Measurements from ENCODE around the gene EHF.

Gene EHF

DNA sequence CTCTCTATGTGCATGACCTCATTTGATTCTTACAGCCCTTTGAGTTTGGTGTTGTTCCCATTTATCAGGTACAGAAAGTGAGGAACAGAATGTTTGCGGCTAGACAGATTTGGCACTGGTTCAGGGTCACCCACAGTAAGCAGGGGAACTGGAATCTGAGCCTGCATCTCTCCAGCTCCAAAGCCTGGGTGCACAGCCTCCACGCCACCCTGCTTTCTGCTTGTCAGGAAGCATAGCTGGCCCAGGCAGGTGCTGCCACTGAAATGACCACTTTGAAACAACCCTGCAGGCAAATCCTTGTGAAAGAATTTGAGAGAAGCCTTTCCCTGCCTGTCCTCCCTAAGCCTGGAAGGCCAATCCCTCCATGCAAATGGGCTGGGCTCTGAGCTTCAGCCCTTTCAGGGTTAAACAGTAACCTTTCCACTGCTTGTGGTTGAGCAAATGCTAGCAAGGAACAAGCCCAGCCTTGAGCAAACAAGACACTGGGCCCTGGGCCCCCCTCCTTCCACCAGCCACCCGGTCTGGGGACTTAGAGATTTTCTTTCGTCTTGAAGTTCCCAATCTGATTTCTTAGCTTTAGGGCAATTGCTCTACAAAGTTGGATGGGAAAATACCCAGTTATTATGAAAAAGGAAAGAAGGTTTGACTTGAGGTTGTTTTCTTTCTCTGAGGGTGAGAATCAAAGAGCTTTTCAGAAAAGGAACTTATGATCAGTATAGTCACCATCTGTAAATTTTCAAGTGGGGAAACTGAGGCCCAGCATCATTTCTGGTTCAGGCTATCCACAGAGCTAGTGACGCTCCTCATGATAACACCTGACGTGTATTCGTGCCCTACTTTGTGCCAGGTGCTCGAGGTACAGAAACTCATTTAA lies 19.4 kb downstream of the EHF start:
- no peaks in the 10 kb centered on the region for H3K9me3 ChIP-seq (ENCODE audit: insufficient read depth, low read depth, low read length)
- no peak overlapping the region for H3K9ac ChIP-seq (ENCODE audit: low read depth, low read length)
- no peaks in the 10 kb centered on the region for H3K27me3 ChIP-seq (ENCODE audit: insufficient read depth, low read length)
- no peaks in the 10 kb centered on the region for H3K36me3 ChIP-seq (ENCODE audit: insufficient read depth, low read depth, low read length)
- no peak overlapping the region for H3K27ac ChIP-seq (ENCODE audit: low read length)
- H3K4me3 ChIP-seq (ENCODE audit: low read length): no peak overlapping the region
- peaks cover 4% of the 10 kb centered on the region; the same call in 1 of the 2 replicates for H3K4me1 ChIP-seq (ENCODE audit: insufficient read depth, low read length)

DNA sequence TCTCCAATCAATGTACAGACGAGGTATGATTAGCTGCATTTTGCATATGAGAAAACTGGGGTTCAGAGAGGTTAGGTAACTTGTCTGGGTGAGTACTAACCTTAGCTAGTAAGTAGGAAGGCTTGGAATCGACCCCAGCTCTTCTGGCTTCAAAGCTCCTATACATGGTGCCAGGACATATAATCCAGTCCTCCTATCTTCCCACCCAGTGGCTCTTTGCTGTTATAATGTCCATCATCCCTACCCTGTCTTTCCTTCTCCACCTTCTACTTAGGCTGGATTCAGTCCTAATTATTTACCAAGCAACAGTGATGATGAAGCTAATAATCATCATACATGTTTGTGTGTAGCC lies 20.0 kb downstream of the EHF start:
- Histone ChIP-seq H3K27me3 (ENCODE audit: insufficient read depth, low read length) (no peaks in the 10 kb centered on the region), H3K9ac (ENCODE audit: low read depth, low read length) (no peak overlapping the region), H3K9me3 (ENCODE audit: insufficient read depth, low read depth, low read length) (no peaks in the 10 kb centered on the region), H3K4me3 (ENCODE audit: low read length) (no peak overlapping the region), H3K27ac (ENCODE audit: low read length) (no peak overlapping the region), H3K36me3 (ENCODE audit: insufficient read depth, low read depth, low read length) (no peaks in the 10 kb centered on the region), H3K4me1 (ENCODE audit: insufficient read depth, low read length) (peaks cover 4% of the 10 kb centered on the region; the same call in 1 of the 2 replicates)

DNA sequence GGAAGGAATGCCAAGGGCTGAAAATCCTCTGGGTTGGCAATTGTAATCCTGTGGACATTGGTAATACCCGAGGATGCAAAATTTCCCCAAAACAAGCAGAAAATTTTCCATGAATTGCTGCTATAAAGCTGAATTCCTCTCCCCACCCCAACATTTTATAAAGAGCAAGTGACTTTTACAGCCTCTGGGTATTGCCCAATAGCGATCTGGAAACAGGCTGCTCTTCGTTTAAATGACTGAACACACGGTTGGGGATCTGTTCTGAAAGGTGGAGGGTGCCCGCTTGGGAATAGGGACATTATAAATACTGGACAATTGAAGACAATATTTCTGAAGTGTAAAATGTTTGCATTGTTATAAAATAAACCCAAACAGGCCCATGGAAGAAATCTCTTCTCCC lies 20.6 kb downstream of the EHF start:
- H3K9ac ChIP-seq (ENCODE audit: low read depth, low read length): no peak overlapping the region
- H3K36me3 ChIP-seq (ENCODE audit: insufficient read depth, low read depth, low read length): no peaks in the 10 kb centered on the region
- H3K9me3 ChIP-seq (ENCODE audit: insufficient read depth, low read depth, low read length): no peaks in the 10 kb centered on the region
- peaks cover 4% of the 10 kb centered on the region; the same call in 1 of the 2 replicates for H3K4me1 ChIP-seq (ENCODE audit: insufficient read depth, low read length)
- no peak overlapping the region for H3K4me3 ChIP-seq (ENCODE audit: low read length)
- H3K27me3 ChIP-seq (ENCODE audit: insufficient read depth, low read length): no peaks in the 10 kb centered on the region
- no peak overlapping the region for H3K27ac ChIP-seq (ENCODE audit: low read length)

DNA sequence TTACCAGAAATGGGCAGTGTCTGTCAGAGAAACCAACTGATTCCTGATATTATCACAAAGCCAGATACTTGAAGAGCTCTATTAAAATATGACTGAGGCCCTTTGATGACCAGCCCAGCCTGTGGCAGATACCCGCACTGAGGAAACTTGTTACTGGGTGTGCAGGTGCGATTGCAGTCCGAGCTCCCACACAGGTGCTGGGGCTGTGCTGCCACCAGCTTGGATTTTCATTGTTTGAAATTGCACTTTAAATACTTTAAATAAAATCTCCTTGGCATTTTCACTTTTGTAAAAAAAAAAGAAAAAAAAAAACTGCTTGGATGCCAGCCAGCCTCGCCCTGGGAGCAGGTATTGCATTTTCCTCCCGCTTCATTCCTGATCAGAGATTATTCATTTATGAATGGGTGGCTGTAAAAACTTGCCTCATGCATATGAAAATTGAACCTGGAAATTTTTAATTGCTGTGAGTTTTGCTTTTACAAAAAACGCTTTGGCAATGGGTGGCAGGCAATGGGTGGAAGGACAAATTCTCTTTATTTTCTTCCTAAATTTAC lies 21.2 kb downstream of the EHF start:
- Histone ChIP-seq H3K27me3 (ENCODE audit: insufficient read depth, low read length) (no peaks in the 10 kb centered on the region), H3K4me1 (ENCODE audit: insufficient read depth, low read length) (peaks cover 4% of the 10 kb centered on the region; the same call in 1 of the 2 replicates), H3K9ac (ENCODE audit: low read depth, low read length) (no peak overlapping the region), H3K9me3 (ENCODE audit: insufficient read depth, low read depth, low read length) (no peaks in the 10 kb centered on the region), H3K27ac (ENCODE audit: low read length) (no peak overlapping the region), H3K4me3 (ENCODE audit: low read length) (no peak overlapping the region), H3K36me3 (ENCODE audit: insufficient read depth, low read depth, low read length) (no peaks in the 10 kb centered on the region)

DNA sequence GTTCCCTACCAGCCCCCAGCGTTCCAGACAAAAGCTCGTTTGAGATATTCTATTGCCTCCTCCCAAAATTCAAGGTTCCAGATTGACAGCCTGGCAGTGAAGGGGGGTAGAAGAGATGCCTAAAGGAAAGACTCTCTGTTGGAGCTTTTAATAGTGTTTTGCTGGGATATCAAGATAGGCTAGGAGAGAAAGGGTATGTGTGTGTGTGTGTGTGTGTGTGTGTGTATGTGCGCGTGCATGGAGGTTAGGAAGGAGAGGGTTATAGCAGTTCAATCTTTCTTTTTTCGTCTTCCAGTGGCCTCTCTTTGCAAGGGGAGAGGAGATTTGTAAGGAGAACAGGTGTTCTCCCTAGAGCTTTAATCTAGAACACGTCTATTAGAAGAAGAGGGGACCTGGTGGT lies 22.0 kb downstream of the EHF start:
- no peaks in the 10 kb centered on the region for H3K27me3 ChIP-seq (ENCODE audit: insufficient read depth, low read length)
- H3K4me3 ChIP-seq (ENCODE audit: low read length): no peak overlapping the region
- peaks cover 4% of the 10 kb centered on the region; the same call in 1 of the 2 replicates for H3K4me1 ChIP-seq (ENCODE audit: insufficient read depth, low read length)
- H3K9me3 ChIP-seq (ENCODE audit: insufficient read depth, low read depth, low read length): no peaks in the 10 kb centered on the region
- H3K9ac ChIP-seq (ENCODE audit: low read depth, low read length): no peak overlapping the region
- H3K36me3 ChIP-seq (ENCODE audit: insufficient read depth, low read depth, low read length): no peaks in the 10 kb centered on the region
- no peak overlapping the region for H3K27ac ChIP-seq (ENCODE audit: low read length)

DNA sequence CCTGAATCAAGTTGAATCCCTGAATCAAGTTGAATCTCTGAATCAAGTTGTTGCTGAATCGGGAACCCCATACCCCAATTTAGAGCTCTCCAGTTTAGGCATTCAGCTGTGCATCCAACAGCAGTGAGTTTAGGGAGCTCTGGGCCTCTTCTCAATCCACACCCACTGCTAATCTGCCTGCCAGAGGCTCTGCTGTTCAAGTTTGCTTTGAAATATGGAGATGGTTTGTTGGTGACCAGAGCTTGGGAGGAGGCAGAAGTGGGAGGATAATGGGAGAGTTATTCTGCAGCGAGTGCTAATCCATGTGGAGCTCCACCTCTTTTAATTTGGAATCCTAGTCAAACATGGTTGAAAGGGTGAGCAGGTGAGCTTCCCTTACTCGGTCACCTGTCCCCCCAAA lies 22.4 kb downstream of the EHF start:
- H3K4me1 ChIP-seq (ENCODE audit: insufficient read depth, low read length): peaks cover 4% of the 10 kb centered on the region; the same call in 1 of the 2 replicates
- H3K27ac ChIP-seq (ENCODE audit: low read length): no peak overlapping the region
- no peak overlapping the region for H3K9ac ChIP-seq (ENCODE audit: low read depth, low read length)
- no peaks in the 10 kb centered on the region for H3K36me3 ChIP-seq (ENCODE audit: insufficient read depth, low read depth, low read length)
- H3K27me3 ChIP-seq (ENCODE audit: insufficient read depth, low read length): no peaks in the 10 kb centered on the region
- no peak overlapping the region for H3K4me3 ChIP-seq (ENCODE audit: low read length)
- no peaks in the 10 kb centered on the region for H3K9me3 ChIP-seq (ENCODE audit: insufficient read depth, low read depth, low read length)

DNA sequence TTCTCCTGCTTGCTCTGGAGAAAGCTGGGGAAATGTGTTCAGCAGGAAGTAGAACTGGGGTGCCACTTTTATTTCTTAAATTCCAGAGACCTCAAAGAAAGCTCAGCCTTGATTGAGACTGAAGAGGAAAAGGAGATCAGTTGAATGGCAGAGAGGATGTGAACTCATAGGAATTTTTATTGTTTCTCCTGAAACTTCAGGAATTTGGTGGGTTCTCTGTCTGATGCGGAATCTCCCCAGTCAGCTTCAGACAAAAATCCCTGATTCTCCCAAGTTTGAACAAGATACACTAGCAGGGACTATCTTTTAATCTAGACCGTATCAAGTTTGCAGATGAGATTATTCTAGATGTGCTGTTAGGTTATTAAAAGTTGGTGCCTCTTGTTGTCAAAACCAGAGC lies 23.0 kb downstream of the EHF start:
- H3K27ac ChIP-seq (ENCODE audit: low read length): no peak overlapping the region
- no peaks in the 10 kb centered on the region for H3K36me3 ChIP-seq (ENCODE audit: insufficient read depth, low read depth, low read length)
- H3K9me3 ChIP-seq (ENCODE audit: insufficient read depth, low read depth, low read length): no peaks in the 10 kb centered on the region
- H3K9ac ChIP-seq (ENCODE audit: low read depth, low read length): no peak overlapping the region
- no peak overlapping the region for H3K4me3 ChIP-seq (ENCODE audit: low read length)
- peaks cover 4% of the 10 kb centered on the region; the same call in 1 of the 2 replicates for H3K4me1 ChIP-seq (ENCODE audit: insufficient read depth, low read length)
- H3K27me3 ChIP-seq (ENCODE audit: insufficient read depth, low read length): no peaks in the 10 kb centered on the region

DNA sequence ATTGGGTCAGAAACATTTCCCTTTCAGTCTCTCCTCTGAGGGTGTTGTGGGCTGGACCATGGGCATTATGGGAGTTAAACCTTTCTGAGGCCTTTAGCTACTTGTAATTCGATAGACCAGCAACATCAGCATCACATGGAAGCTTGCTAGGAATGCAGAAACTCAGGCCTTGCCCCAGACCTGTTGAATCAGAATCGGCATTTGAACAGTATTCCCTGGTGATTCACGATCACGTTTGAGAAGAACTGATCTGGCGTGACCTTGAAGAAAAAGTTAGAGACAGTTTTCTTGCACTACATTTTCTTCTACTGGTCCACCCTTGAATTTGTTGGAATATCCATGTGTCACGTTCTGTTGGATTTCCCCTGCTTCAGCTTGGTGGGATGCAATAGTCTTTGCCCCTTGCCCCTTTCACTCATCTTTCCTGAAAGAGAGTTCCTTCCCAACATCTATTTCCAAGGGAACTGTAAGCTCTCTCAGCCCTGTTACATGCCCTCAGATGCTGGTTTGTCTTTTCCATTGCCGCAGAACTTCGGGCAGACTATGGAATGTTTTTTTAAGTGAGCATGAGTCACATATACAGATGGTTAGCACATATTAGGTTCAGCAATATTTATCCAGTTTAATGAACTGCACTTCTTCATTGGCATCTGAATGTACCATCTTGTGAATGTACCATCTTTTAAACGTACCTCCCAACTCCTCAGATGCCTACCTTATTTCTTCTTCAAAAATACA lies 23.9 kb downstream of the EHF start:
- H3K27ac ChIP-seq (ENCODE audit: low read length): no peak overlapping the region

DNA sequence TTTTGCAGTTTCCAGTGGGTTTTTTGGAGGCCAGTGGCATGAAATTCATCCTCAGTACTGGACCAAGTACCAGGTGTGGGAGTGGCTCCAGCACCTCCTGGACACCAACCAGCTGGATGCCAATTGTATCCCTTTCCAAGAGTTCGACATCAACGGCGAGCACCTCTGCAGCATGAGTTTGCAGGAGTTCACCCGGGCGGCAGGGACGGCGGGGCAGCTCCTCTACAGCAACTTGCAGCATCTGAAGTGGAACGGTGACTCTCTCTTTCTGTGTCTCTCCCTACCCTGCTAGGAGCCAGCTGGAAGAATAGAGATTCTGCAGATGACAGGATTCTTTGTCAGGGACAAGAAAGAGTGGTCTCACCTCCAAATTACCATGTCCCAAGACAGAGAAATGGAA lies 25.5 kb downstream of the EHF start:
- Histone ChIP-seq H3K9ac (ENCODE audit: low read depth, low read length) (no peak overlapping the region), H3K36me3 (ENCODE audit: insufficient read depth, low read depth, low read length) (no peaks in the 10 kb centered on the region), H3K27me3 (ENCODE audit: insufficient read depth, low read length) (no peaks in the 10 kb centered on the region; the same call in 1 of the 2 replicates), H3K27ac (ENCODE audit: low read length) (no peak overlapping the region), H3K4me1 (ENCODE audit: insufficient read depth, low read length) (peaks cover 8% of the 10 kb centered on the region), H3K4me3 (ENCODE audit: low read length) (no peak overlapping the region), H3K9me3 (ENCODE audit: insufficient read depth, low read depth, low read length) (no peaks in the 10 kb centered on the region)

More for the DNA sequence above, 23.9 kb downstream of the EHF start:
- no peaks in the 10 kb centered on the region for H3K36me3 ChIP-seq (ENCODE audit: insufficient read depth, low read depth, low read length)
- H3K9me3 ChIP-seq (ENCODE audit: insufficient read depth, low read depth, low read length): no peaks in the 10 kb centered on the region
- H3K9ac ChIP-seq (ENCODE audit: low read depth, low read length): no peak overlapping the region
- no peak overlapping the region for H3K4me3 ChIP-seq (ENCODE audit: low read length)
- H3K27me3 ChIP-seq (ENCODE audit: insufficient read depth, low read length): no peaks in the 10 kb centered on the region
- H3K4me1 ChIP-seq (ENCODE audit: insufficient read depth, low read length): peaks cover 4% of the 10 kb centered on the region; the same call in 1 of the 2 replicates

DNA sequence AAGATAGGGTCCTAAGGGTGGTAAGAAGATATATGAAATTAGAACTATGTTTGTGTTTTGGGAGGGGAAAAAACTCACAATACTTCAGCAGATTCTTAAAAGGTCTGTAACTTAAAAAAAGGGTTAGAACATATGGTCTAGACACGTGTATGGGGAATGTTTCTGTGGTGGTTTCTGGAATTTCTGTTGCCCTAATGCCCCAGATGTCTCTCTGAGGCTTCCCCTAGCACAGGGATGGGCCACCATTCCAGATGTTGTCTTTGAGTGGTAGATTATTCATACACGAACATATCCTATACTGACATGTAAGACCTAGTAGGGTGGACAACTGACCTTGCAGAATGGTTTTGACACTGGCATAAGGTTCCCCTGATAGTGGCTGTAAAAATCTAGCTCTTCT lies 26.2 kb downstream of the EHF start:
- Histone ChIP-seq H3K4me3 (ENCODE audit: low read length) (no peak overlapping the region), H3K27me3 (ENCODE audit: insufficient read depth, low read length) (no peaks in the 10 kb centered on the region; the same call in 1 of the 2 replicates), H3K27ac (ENCODE audit: low read length) (no peak overlapping the region), H3K9ac (ENCODE audit: low read depth, low read length) (no peak overlapping the region), H3K4me1 (ENCODE audit: insufficient read depth, low read length) (peaks cover 15% of the 10 kb centered on the region), H3K9me3 (ENCODE audit: insufficient read depth, low read depth, low read length) (no peaks in the 10 kb centered on the region), H3K36me3 (ENCODE audit: insufficient read depth, low read depth, low read length) (no peaks in the 10 kb centered on the region)

DNA sequence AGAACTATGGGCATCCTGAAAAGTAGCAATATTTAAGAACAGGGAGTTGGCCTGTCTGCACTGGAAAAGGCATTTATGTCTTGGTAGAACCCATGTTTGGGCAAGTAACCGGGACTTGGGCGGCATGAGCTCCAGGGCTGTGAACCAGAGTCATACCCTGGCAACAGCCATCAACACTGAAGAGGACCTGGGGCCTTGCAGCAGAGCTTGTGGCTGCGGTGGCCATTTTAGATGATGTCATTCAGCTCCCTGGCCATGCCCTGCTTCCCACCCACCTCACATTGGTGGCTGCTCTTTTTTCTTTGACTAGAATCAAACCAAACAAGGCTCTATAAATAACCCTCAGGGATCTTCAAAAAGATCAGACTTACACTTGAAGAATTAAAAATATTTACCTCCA lies 26.6 kb downstream of the EHF start:
- H3K36me3 ChIP-seq (ENCODE audit: insufficient read depth, low read depth, low read length): no peaks in the 10 kb centered on the region
- H3K4me3 ChIP-seq (ENCODE audit: low read length): no peak overlapping the region
- no peak overlapping the region for H3K27ac ChIP-seq (ENCODE audit: low read length)
- no peaks in the 10 kb centered on the region; the same call in 1 of the 2 replicates for H3K27me3 ChIP-seq (ENCODE audit: insufficient read depth, low read length)
- no peaks in the 10 kb centered on the region for H3K9me3 ChIP-seq (ENCODE audit: insufficient read depth, low read depth, low read length)
- no peak overlapping the region for H3K9ac ChIP-seq (ENCODE audit: low read depth, low read length)
- H3K4me1 ChIP-seq (ENCODE audit: insufficient read depth, low read length): peaks cover 15% of the 10 kb centered on the region

Measured in iPS-20b (cell line).